Endothelial cell of umbilical vein (primary cell): Measurements from ENCODE around the gene SNAPC5. TPM values are rescaled to one million over a fixed set of nuclear protein-coding genes. Genes with fewer than 3 reads are reported as not detected.

ENCODE experiments used
- BruUV-seq: library from RNA; stranded (reverse); fragments of 400-500 nt; replicated peaks from 2 replicates; lab custom pipeline; 2021; lab: Mats Ljungman, UMichigan
- CTCF ChIA-PET: fragments of 300-600, 350-600 bp; sonication (Branson Sonifier 250); formaldehyde crosslinking; loops from one replicate; lab custom pipeline; 2021; ENCODE audit warnings: antibody characterized with exemption, inconsistent platforms; lab: Charles Lee
- POLR2A ChIA-PET: fragments of 300-600, 350-600 bp; sonication (Branson Sonifier 250); formaldehyde crosslinking; loops from one replicate; lab custom pipeline; 2021; ENCODE audit warnings: antibody characterized with exemption, inconsistent platforms; lab: Charles Lee
- DNase-seq: peaks from one replicate; pipeline ENCODE4 v3.0.0-alpha.2; 2011; ENCODE audit warnings: low read depth, low spot score
- FAIRE-seq: peaks from 2 replicates; lab custom pipeline; 2011; peaks lifted over from hg19 to GRCh38; lab: Jason Lieb, UNC
- H2AFZ ChIP-seq: 2 replicates; pipeline ENCODE4 v1.6.0; 2012; ENCODE audit warnings: low read depth, low read length, control low read depth, inconsistent platforms
- H3K27ac ChIP-seq: 2 replicates; pipeline ENCODE4 v1.5.1; 2011; ENCODE audit warnings: low read depth, mild to moderate bottlenecking, control low read depth, low read length, moderate library complexity; ENCODE audit not compliant: insufficient read depth
- H3K27me3 ChIP-seq, 2 experiments: 2 replicates each; pipeline versions ENCODE4 v1.6.0 to v1.6.1; 2011; ENCODE audit warnings: low read length in 2 of 2, mixed read lengths in 1 of 2; ENCODE audit not compliant: control insufficient read depth in 2 of 2, insufficient read depth in 2 of 2
- H3K36me3 ChIP-seq, 2 experiments: 2 replicates in 1 of 2; 3 replicates in 1 of 2; pipeline ENCODE4 v1.5.1; 2011; ENCODE audit warnings: low read length in 2 of 2, mild to moderate bottlenecking in 1 of 2, moderate library complexity in 1 of 2; ENCODE audit not compliant: control insufficient read depth in 2 of 2, insufficient read depth in 2 of 2; ENCODE audit errors: extremely low read depth in 1 of 2
- H3K4me1 ChIP-seq: 3 replicates; pipeline ENCODE4 v1.5.1; 2011; ENCODE audit warnings: mild to moderate bottlenecking, low read length; ENCODE audit not compliant: control insufficient read depth, insufficient read depth; ENCODE audit errors: extremely low read depth
- H3K4me2 ChIP-seq: 2 replicates; pipeline ENCODE4 v1.6.1; 2011; ENCODE audit warnings: low read length, control low read depth, mixed read lengths; ENCODE audit not compliant: insufficient read depth
- H3K4me3 ChIP-seq, 3 experiments: fragments of 200-600 bp in 1 of 3; sonication (generic), shearing (Covaris generic) in 1 of 3; replicated peaks in 1 of 3; 2 replicates each; pipeline ENCODE4 v1.5.1; 2011 to 2016; ENCODE audit warnings: control low read depth in 3 of 3, low read length in 3 of 3, mild to moderate bottlenecking in 2 of 3, inconsistent platforms in 1 of 3, low read depth in 1 of 3, moderate library complexity in 1 of 3; ENCODE audit not compliant: insufficient read depth in 1 of 3
- H3K79me2 ChIP-seq: 2 replicates; pipeline ENCODE4 v1.6.0; 2012; ENCODE audit warnings: low read length, inconsistent platforms; ENCODE audit not compliant: control insufficient read depth, insufficient read depth
- H3K9ac ChIP-seq: replicated peaks from 2 replicates; pipeline ENCODE3; 2011; ENCODE audit warnings: low read length, control low read depth; ENCODE audit not compliant: insufficient read depth; ENCODE audit errors: extremely low read depth
- H3K9me1 ChIP-seq: replicated peaks from 3 replicates; pipeline ENCODE4 v1.6.0; 2011; ENCODE audit warnings: mild to moderate bottlenecking, low read length; ENCODE audit not compliant: control insufficient read depth, insufficient read depth; ENCODE audit errors: extremely low read depth
- H3K9me3 ChIP-seq: replicated peaks from 2 replicates; pipeline ENCODE4 v1.5.1; 2012; ENCODE audit warnings: low read length, inconsistent platforms; ENCODE audit not compliant: control insufficient read depth, insufficient read depth
- H4K20me1 ChIP-seq: replicated peaks from 2 replicates; pipeline ENCODE3; 2011; ENCODE audit warnings: mild to moderate bottlenecking, low read length; ENCODE audit not compliant: control insufficient read depth, insufficient read depth; ENCODE audit errors: extremely low read depth
- EZH2 ChIP-seq: IDR thresholded peaks from 2 replicates; pipeline ENCODE4 v1.6.1; 2012; ENCODE audit warnings: borderline replicate concordance, low read depth, mild to moderate bottlenecking, moderate library complexity, low read length, inconsistent platforms; ENCODE audit not compliant: severe bottlenecking
- FOS ChIP-seq: IDR thresholded peaks from 2 replicates; pipeline ENCODE4 v1.6.1; 2011; ENCODE audit warnings: mild to moderate bottlenecking, low read length, moderate library complexity, borderline replicate concordance; ENCODE audit not compliant: insufficient read depth
- GATA2 ChIP-seq: IDR thresholded peaks from 2 replicates; pipeline ENCODE4 v1.7.0; 2011; ENCODE audit warnings: low read depth, mild to moderate bottlenecking, moderate library complexity, mixed read lengths, low read length; ENCODE audit not compliant: insufficient read length, insufficient read depth
- JUN ChIP-seq: IDR thresholded peaks from 2 replicates; pipeline ENCODE4 v1.6.1; 2011; ENCODE audit warnings: borderline replicate concordance, low read depth; ENCODE audit not compliant: insufficient read length, insufficient read depth
- MYC ChIP-seq: IDR thresholded peaks from one replicate; pipeline ENCODE4 v1.6.1; 2011; ENCODE audit warnings: mild to moderate bottlenecking, low read depth, low read length
- POLR2A ChIP-seq: IDR thresholded peaks from 2 replicates; pipeline ENCODE4 v1.6.1; 2012; ENCODE audit warnings: low read depth, mild to moderate bottlenecking, control low read depth, low read length
- POLR2AphosphoS5 ChIP-seq: IDR thresholded peaks from 2 replicates; pipeline ENCODE4 v1.6.1; 2012; ENCODE audit warnings: low read depth, mild to moderate bottlenecking, control low read depth, low read length, moderate library complexity; ENCODE audit not compliant: insufficient read depth
- dilution Hi-C: fragments of 300-500 bp; cut with MboI; formaldehyde crosslinking; loops from one replicate; pipeline ENCODE4 v1.15.0; 2019; ENCODE audit warnings: low sequenced_read_pairs; ENCODE audit not compliant: extremely low pct_ligation_motif_present
- intact Hi-C: fragments of 100-400 bp; cut with micrococcal nuclease; formaldehyde crosslinking; loops from one replicate; pipeline ENCODE4 v1.10.0; 2022
- polyA plus RNA-seq, 4 experiments: library from polyadenylated mRNA; depleted of rRNA in 3 of 4; stranded (reverse) in 3 of 4; unstranded in 1 of 4; fragments of >200 nt; gene quantifications; 2 replicates each; pipeline versions ENCODE4 v1.2.1 to v1.2.3, GENCODE V29; 2011 to 2012; ENCODE audit warnings: missing spikeins in 1 of 4
- total RNA-seq: library from RNA; stranded (reverse); gene quantifications from 2 replicates; pipeline ENCODE4 v1.2.3, GENCODE V29; 2021
- TF ChIP-seq, protein P1 (sequence below): IDR thresholded peaks from 2 replicates; pipeline ENCODE4 v1.6.1; 2011; ENCODE audit not compliant: insufficient read depth, insufficient read length
- TF ChIP-seq, protein P2 (sequence below), 2 donors: IDR thresholded peaks; 1 replicate in 1 of 2; 2 replicates in 1 of 2; pipeline ENCODE4 v1.5.1; 2011; ENCODE audit warnings: low read length in 2 of 2, mild to moderate bottlenecking in 2 of 2, moderate library complexity in 2 of 2, control low read depth in 1 of 2, inconsistent platforms in 1 of 2, low read depth in 1 of 2; ENCODE audit not compliant: insufficient read depth in 1 of 2; ENCODE audit errors: extremely low read depth in 1 of 2

SNAPC5 gene
- total and polyA plus RNA-seq, 2 donors (not counting 3 experiments of a cell fraction or from before 2014, with no cell fraction given): 16.0 to 17.4 TPM

DNA sequence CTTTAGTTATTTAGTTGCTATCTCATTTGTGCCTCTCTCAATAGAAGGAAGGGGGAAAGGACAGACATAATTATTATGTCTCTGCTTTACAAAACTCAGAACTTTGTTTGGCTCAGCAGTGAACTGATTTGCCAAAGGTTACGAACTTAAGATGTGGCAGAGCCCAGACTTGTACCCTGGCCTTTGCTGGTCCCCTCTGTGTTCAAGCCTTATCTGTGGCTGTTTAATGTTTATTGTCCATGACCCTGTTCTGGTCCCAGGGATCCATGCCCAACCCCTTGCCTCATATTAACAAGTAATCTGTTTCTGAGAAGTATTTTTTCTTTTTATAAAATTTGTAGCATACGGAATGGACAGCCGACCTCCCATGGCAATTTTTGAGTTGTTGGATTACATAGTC, 10.7 kb downstream of the SNAPC5 start:
- H3K9ac ChIP-seq: no peak overlapping the region
- H3K4me3 ChIP-seq: no peak overlapping the region
- H3K27me3 ChIP-seq: no peaks in the 10 kb centered on the region
- no TSS peak for BruUV-seq
- dilution Hi-C loops: no loop called here
- DNase-seq: no peak
- intact Hi-C loops: no loop called here
- no peak overlapping the region for H2AFZ ChIP-seq
- TF ChIP-seq MYC (no peak), EZH2 (no peak), FOS (no peak), POLR2A (no peak), GATA2 (no peak), POLR2AphosphoS5 (no peak), JUN (no peak)
- TF ChIP-seq, protein P1, sequence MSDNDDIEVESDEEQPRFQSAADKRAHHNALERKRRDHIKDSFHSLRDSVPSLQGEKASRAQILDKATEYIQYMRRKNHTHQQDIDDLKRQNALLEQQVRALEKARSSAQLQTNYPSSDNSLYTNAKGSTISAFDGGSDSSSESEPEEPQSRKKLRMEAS: no peak
- TF ChIP-seq, protein P2, sequence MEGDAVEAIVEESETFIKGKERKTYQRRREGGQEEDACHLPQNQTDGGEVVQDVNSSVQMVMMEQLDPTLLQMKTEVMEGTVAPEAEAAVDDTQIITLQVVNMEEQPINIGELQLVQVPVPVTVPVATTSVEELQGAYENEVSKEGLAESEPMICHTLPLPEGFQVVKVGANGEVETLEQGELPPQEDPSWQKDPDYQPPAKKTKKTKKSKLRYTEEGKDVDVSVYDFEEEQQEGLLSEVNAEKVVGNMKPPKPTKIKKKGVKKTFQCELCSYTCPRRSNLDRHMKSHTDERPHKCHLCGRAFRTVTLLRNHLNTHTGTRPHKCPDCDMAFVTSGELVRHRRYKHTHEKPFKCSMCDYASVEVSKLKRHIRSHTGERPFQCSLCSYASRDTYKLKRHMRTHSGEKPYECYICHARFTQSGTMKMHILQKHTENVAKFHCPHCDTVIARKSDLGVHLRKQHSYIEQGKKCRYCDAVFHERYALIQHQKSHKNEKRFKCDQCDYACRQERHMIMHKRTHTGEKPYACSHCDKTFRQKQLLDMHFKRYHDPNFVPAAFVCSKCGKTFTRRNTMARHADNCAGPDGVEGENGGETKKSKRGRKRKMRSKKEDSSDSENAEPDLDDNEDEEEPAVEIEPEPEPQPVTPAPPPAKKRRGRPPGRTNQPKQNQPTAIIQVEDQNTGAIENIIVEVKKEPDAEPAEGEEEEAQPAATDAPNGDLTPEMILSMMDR (IDR thresholded peaks at IDR 0.05; ENCODE audit: extremely low read depth in 1 of 2, insufficient read depth in 1 of 2, low read depth in 1 of 2, low read length in 2 of 2): no peak
- H3K9me1 ChIP-seq: no peaks in the 10 kb centered on the region
- H3K4me2 ChIP-seq: no peak overlapping the region
- H3K27ac ChIP-seq: no peak overlapping the region
- no peaks in the 10 kb centered on the region for H3K4me1 ChIP-seq
- no peaks in the 10 kb centered on the region for H4K20me1 ChIP-seq
- no peaks in the 10 kb centered on the region for H3K79me2 ChIP-seq
- no peaks in the 10 kb centered on the region for H3K9me3 ChIP-seq
- H3K36me3 ChIP-seq: peaks cover 8 to 33% of the 10 kb centered on the region in 2 experiments
- no peak for FAIRE-seq
- POLR2A ChIA-PET: no interaction called here
- CTCF ChIA-PET: interaction anchor here (1.4 kb wide), 1 partner anchor 100 kb away, joined by 4 read pairs; the partner anchor contains the start of gene MAP2K1
